ENCODE results near the gene NUB1.
A peak's percentile ranks its signal among the peaks of the same experiment; 100 is the strongest.

The NUB1 gene

DNA sequence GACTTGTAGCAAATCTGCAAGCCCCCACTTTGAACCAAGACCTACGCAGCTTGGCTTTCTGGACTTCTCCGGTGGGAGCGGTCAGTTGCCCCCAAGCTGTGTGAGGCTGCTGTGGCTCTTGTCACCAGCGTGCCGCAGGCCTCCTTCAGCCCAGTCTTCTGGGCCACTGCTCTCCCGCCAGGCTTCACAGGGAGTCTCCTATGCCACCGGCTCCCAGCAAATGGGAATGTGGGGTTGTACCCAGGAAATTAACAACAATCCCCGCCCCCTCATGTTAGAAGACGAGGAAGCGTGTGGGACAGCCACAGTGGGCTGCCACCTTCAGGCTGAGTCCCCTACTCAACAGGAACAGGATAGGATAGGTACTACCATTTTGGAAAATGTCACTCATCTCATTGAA is 64.0 kb downstream of the NUB1 start:
- no peak for DNase-seq

DNA sequence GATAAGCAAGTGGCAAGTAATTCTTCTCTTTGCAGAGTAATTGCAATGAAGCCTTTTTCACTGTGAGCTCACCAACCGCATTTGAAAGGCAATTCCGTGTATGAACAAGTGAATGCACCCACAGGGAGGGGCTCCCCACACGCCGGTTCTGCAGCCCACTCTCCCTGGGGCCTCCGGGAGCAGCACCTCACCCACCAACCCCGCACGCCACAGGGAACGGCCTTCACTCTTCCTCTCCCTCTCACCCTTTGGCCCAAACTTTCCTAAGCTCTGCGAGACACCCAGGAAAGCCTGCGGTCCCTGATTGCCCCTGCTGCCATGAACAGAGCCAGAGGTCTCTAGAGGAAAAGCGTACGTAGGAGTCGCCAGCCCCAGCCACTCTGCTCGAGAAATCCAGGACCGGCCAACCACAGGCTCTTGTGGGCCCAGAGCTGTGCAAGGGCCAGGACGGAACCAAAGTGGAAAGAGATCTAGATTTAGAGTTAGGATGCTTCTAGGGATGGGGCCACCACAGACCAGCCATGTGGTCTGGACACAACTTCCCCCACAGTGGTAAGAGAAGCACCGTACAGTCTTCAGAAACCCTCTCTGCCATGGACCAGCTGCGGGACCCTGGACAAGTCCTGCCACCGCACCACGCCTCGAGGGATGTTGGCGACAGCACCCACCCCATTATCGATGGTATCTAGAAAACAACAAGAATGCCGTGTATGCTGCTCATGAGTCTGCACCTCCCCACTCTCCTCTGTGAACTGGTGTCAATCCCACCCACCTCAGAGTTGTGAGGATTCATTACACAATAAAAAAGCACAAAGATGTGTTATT is 64.7 kb downstream of the NUB1 start:
- no peak for DNase-seq

DNA sequence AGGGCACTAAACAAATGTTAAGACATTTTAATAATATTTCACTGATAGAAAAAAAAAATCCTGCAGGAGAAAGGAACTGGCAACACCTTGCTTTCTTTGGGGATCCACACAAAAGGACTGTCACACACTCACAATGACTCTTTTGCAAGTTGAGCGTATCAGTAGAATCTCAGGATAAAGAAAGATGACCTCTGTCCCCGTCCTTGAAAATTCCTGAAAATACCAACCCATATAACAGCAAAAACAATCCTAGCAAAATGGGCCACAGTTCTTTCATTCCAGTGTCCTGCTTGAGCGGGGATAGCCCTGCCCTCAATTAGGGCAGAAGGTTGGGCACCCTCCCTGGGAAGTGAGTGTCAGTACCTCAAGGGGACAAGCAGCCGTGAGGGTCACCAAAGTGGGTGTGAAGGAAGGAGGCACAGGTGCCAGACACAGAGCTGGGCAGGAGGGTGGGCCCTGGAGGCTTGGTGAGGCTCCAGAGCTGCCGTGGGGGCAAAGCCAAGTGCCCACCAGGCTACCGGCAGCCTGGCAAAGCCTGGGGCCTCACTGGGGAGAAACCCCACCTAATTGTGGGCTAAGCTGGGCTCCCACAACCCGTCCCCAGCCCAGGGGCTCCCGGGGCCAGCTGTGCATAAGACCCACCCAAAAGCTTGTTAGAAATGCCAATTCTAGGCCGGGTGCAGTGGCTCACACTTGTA is 65.4 kb downstream of the NUB1 start:
- no peak for DNase-seq

DNA sequence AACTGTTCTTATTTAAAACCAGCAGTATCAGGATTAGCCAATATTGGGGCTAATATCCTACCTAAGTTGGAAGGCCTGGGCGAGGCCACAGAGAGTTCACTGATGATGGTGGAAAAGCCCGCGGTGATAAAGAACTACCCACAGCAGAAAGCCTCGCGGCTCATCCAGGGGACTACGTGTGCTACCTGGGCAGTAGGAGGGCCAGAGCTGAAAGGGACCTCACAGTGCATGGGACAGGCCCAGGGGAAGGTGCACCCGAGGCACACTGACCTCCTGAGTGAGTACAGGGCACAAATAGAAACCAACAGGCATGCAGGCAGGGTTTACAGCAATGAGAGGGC is 66.9 kb downstream of the NUB1 start:
- DNase-seq, result no peak

- DNase-seq, result peak; percentile 49
These were observed 67.4 kb downstream of the NUB1 start for GRCh38 chr7:151408839-151409666.

DNA sequence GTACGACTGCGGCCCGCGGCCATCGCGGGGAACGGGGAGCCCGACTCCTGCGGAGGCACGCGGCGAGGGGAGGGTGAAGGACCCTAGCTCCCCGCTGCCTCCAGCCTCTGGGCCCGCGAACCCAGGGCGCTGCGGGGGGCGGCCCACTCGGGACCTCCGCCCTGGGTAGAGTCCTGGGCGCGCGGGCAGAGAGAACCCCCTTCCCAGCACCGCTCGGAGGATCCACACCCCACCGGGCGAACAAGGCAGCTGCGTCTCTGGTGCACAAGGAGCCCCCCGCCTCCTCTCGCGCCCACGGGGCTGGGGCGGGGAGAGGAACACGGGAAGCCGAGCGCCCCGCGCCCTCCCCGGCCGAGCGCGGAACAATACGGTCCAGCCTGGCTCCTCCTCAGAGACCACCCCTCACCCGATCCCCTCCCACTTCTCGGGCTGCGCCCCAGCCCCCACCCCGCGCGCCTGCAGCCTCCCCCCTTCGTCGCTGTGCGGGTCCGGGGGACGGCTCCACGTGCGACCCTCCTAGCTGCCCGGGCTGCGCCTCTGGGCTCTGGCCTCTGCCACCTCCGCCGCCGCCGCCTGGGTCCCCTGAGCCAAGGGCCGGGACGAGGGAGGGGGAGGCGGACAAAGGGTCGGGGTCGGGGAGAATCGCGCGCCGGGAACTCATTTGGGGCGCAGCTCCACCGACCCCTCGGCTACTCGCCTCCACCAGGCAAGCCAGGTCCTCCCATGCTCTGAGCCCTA is 68.2 kb downstream of the NUB1 start, which contains the start of gene WDR86:
Gene WDR86, minus strand, starts transcription at position 372 of the 738 bp plus-strand sequence. CDS start 449 bp downstream, outside the sequence.
- DNase-seq, result no peak

GRCh38 chr7:151410405-151411390 is 69.1 kb downstream of the NUB1 start:
- no peak for DNase-seq

GRCh38 chr7:151411551-151411950 is 69.9 kb downstream of the NUB1 start:
- DNase-seq, result peak; percentile 84

DNA sequence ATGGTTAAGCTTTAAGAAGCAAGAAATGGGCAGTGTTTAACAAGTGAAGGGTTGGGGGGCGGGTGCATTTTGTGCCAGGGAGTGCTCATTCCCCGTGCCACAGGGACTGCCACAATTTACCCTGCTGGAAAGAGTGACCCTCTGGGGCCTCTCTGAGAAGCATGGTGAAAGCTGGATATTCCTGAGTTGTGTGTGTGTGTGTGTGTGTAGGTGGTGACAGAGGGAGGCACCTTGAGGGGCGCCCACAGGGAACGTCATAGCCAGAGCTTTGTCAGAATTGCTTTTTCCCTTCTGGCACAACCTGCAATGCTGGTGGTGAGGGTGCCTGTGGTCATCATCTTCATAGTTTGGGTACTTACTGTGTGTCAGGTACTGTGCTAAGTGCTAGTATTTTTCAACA is 70.7 kb downstream of the NUB1 start:
- DNase-seq, result no peak

- no peak for DNase-seq
These were observed 71.6 kb downstream of the NUB1 start for GRCh38 chr7:151413241-151413640.

DNA sequence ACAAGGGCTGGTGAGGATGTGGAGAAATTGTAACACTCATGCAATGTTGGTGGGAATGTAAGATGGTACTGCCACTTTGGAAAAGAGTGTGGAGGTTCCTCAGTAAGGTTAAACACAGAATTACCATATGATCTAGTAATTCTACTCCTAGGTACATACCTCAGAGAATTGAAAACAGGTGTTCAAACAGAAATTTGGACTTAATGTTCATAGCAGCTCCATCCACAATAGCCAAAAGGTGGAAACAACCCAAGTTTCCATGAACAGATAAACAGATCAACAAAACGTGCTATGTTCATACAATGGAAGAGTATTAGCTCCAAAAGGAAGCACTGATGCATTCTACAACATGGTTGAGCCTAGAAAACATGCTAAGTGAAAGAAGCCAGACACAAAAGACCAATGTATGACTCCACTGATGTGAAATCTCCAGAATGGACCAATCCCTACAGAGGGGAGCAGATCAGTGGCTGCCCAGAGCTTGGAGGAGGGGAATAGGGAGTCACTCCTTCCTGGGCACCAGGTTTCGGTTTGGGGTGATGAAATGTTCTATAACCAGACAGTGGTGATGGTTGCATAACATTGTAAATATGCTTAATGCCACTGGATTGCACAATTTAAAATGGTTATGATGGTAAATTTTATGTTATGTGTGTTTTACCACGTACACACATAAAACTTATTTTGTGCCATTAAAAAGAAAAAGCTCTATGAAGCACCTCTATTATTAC is 73.9 kb downstream of the NUB1 start:
- no peak for DNase-seq

- no peak for DNase-seq
These were observed 74.7 kb downstream of the NUB1 start for GRCh38 chr7:151416112-151416940.

GRCh38 chr7:151416941-151417315 is 75.3 kb downstream of the NUB1 start:
- no peak for DNase-seq

DNA sequence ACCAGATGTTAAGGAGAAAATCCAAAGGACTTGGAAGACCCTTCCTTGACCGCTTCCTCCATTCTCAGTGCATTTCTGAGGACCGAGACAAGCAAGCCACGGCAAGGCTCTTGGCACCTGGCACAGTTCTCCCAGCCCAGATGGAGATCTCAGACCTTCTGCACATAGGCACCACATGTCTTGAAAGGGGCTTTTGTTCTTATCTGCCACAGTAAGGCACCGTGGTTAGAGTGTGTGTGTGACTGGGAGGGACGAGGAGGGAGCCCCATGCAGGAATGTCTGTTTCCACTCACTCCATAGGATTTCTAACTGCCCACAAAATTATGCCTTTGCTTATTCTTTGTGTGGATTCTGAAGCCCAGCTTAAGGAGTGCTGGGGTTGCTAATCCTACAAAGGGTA is 78.5 kb downstream of the NUB1 start:
- DNase-seq, result no peak

- no peak for DNase-seq
These were observed 80.6 kb downstream of the NUB1 start for GRCh38 chr7:151422212-151422611.

- DNase-seq, result no peak
These were observed 81.6 kb downstream of the NUB1 start for GRCh38 chr7:151423226-151423625.

GRCh38 chr7:151423936-151424335 is 82.3 kb downstream of the NUB1 start:
- no peak for DNase-seq

DNA sequence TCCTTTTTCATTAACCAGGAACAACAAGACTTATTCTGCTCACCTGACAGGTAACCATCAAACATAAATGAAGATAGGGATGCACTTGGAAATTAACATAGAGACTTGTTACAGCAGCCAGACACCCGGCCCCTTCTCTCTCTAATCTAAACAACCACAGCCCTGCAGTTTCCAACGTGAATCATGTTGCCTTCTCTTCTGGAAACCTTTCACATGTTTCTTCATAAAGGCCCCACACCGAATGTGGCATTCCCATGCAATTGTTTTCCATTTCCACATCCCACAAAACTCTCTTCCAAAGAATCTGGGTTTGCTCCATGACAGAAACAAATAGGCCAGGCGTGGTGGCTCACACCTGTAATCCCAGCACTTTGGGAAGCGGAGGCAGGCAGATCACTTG is 83.2 kb downstream of the NUB1 start:
- DNase-seq, result no peak

DNA sequence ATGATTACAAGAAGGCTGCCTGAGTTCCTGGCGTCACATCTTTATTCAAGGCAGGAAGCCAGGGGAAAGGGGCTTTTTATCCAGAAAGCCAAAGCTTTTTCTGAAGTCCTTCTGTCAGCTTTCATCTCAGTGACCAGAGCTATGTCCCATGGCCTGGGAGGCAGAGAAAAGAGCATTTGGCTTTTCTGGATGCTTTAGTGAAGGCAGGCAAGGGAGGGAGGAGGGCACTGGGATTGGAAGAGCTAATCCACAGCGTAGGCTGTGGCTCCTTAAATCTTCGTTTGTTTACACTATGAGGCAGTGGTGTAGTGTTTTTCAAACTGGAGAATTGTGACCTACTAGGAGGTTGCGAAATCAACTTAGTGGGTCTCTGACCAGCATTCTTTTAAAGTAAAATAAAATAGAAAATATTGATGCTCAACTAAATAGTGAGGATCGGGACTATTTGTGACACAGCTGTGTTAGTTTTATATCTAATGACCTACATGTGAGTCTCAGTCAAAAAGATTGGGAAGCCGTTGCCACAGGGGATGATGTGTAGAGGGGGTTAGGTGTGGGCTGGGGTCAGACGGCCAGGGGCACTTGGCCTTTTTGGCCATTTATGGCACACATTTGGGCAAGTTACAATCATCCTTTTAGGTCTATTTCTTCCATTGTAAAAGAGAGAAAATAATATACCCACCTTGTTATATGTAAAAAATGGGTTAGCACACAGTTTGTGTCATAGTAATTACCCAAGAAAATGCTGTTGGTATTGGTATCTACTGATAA is 84.2 kb downstream of the NUB1 start:
- no peak for DNase-seq
